ENCODE measurements around the gene ETFA. TPM values are rescaled to one million over a fixed set of nuclear protein-coding genes. Genes with fewer than 3 reads are reported as not detected.

ETFA gene
- polyA plus RNA-seq, 2 of the 4 experiments (the other 2 are of a cell fraction): 243 to 412 TPM

DNA sequence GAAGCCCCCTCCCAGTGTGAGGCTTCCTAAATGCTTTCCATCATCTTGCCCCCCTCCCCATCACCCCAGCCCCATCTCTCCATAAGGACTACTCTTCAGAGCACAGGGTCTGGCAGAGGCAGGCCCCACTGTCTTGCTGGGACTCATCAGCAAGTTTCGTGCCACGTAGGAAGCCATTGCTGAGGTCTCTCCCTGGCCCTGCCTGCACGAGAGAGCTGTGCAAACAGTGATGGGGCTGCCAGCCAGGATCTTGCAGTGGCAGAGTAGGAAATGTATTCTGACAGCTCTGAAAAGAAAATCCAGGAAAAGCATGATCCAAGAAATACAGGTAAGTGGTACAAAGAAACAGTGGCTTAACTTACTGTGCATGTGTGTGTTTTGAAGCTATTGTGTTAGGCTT is 47.9 kb upstream of the ETFA start:
- no peak for ATAC-seq
- ChIA-PET CTCF (no interaction called here), POLR2A (no interaction called here)

DNA sequence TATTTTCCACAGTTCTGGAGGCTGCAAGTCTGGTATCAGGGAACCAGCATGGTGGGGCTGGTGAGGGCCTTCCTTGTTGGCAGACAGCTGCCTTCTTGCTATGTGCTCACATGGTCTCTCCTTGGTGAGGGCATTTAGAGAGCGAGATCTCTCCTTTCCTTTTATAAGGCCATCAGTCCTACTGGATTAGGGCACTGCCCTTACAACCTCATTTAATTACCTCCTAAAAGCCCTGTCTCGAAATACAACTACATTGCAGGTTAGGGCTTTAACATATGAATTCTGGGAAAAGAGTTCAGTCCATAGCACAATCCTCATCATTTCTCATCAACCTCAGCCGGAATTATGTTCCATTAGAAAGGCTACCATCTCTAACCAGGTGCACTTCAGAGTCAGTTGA is 47.2 kb upstream of the ETFA start:
- CTCF ChIA-PET: no interaction called here
- no peaks in the 10 kb centered on the region for H3K4me1 ChIP-seq
- 80% methylated on average over 3 of the region's 3 CpGs for WGBS (ENCODE audit: missing lambda C conversion rate)
- H3K4me2 ChIP-seq: no peak overlapping the region
- H3K4me3 ChIP-seq: no peak overlapping the region
- no peak overlapping the region for H3K27ac ChIP-seq
- TF ChIP-seq NPAS2 (CRISPR knock-in tag; IDR thresholded peaks at IDR 0.05; ENCODE audit: borderline replicate concordance): no peak
- TF ChIP-seq, protein P1, sequence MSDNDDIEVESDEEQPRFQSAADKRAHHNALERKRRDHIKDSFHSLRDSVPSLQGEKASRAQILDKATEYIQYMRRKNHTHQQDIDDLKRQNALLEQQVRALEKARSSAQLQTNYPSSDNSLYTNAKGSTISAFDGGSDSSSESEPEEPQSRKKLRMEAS (IDR thresholded peaks at IDR 0.05): no peak
- TF ChIP-seq SMC3 (IDR thresholded peaks at IDR 0.05): no peak
- TF ChIP-seq ZSCAN20 (CRISPR knock-in tag; IDR thresholded peaks at IDR 0.05): no peak
- TF ChIP-seq SREBF2 (IDR thresholded peaks at IDR 0.05): no peak
- TF ChIP-seq, protein P2, sequence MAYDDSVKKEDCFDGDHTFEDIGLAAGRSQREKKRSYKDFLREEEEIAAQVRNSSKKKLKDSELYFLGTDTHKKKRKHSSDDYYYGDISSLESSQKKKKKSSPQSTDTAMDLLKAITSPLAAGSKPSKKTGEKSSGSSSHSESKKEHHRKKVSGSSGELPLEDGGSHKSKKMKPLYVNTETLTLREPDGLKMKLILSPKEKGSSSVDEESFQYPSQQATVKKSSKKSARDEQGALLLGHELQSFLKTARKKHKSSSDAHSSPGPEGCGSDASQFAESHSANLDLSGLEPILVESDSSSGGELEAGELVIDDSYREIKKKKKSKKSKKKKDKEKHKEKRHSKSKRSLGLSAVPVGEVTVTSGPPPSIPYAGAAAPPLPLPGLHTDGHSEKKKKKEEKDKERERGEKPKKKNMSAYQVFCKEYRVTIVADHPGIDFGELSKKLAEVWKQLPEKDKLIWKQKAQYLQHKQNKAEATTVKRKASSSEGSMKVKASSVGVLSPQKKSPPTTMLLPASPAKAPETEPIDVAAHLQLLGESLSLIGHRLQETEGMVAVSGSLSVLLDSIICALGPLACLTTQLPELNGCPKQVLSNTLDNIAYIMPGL (CRISPR knock-in tag; IDR thresholded peaks at IDR 0.05; ENCODE audit: borderline replicate concordance): no peak
- TF ChIP-seq, protein P3, sequence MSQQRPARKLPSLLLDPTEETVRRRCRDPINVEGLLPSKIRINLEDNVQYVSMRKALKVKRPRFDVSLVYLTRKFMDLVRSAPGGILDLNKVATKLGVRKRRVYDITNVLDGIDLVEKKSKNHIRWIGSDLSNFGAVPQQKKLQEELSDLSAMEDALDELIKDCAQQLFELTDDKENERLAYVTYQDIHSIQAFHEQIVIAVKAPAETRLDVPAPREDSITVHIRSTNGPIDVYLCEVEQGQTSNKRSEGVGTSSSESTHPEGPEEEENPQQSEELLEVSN (IDR thresholded peaks at IDR 0.05; ENCODE audit: borderline replicate concordance, low read depth): no peak
- no peak for TF ChIP-seq ZC3H11A (IDR thresholded peaks at IDR 0.05)
- no peak for TF ChIP-seq EHF (CRISPR knock-in tag; IDR thresholded peaks at IDR 0.05)
- no peak for TF ChIP-seq ESRRA (IDR thresholded peaks at IDR 0.05; ENCODE audit: borderline replicate concordance, low read length)
- ATAC-seq (no peak), DNase-seq (ENCODE audit: low read depth in 1 of 2, low spot score in 1 of 2) (no peak), FAIRE-seq (no peak)
- POLR2A ChIA-PET: no interaction called here
- H3K9me3 ChIP-seq: no peaks in the 10 kb centered on the region

More for the DNA sequence above, 47.9 kb upstream of the ETFA start:
- Histone ChIP-seq H3K9me3 (no peaks in the 10 kb centered on the region), H3K4me3 (no peak overlapping the region), H3K4me2 (no peak overlapping the region), H3K4me1 (no peaks in the 10 kb centered on the region), H3K27ac (no peak overlapping the region)
- TF ChIP-seq NR3C1 (IDR thresholded peaks at IDR 0.05) (no peak), RFX5 (IDR thresholded peaks at IDR 0.05) (no peak), RARB (CRISPR knock-in tag; IDR thresholded peaks at IDR 0.05) (no peak), EP300 (IDR thresholded peaks at IDR 0.05) (no peak), BHLHE40 (IDR thresholded peaks at IDR 0.05; ENCODE audit: low read depth, low read length) (no peak), FOSL2 (IDR thresholded peaks at IDR 0.05) (no peak), FOSL2 (CRISPR knock-in tag; IDR thresholded peaks at IDR 0.05) (no peak), ZFP36 (IDR thresholded peaks at IDR 0.05; ENCODE audit: borderline replicate concordance, partially characterized antibody) (no peak), EHMT2 (IDR thresholded peaks at IDR 0.05; ENCODE audit: low read depth) (no peak), ZSCAN20 (CRISPR knock-in tag; IDR thresholded peaks at IDR 0.05) (no peak), JUNB (IDR thresholded peaks at IDR 0.05) (no peak)
- TF ChIP-seq, protein P4, sequence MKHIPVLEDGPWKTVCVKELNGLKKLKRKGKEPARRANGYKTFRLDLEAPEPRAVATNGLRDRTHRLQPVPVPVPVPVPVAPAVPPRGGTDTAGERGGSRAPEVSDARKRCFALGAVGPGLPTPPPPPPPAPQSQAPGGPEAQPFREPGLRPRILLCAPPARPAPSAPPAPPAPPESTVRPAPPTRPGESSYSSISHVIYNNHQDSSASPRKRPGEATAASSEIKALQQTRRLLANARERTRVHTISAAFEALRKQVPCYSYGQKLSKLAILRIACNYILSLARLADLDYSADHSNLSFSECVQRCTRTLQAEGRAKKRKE (CRISPR knock-in tag; IDR thresholded peaks at IDR 0.05; ENCODE audit: low read depth): no peak
- DNase-seq (ENCODE audit: low read depth in 1 of 2, low spot score in 1 of 2): no peak
- 73% methylated on average over 2 of the region's 3 CpGs for WGBS (ENCODE audit: missing lambda C conversion rate)
- no peak for FAIRE-seq

DNA sequence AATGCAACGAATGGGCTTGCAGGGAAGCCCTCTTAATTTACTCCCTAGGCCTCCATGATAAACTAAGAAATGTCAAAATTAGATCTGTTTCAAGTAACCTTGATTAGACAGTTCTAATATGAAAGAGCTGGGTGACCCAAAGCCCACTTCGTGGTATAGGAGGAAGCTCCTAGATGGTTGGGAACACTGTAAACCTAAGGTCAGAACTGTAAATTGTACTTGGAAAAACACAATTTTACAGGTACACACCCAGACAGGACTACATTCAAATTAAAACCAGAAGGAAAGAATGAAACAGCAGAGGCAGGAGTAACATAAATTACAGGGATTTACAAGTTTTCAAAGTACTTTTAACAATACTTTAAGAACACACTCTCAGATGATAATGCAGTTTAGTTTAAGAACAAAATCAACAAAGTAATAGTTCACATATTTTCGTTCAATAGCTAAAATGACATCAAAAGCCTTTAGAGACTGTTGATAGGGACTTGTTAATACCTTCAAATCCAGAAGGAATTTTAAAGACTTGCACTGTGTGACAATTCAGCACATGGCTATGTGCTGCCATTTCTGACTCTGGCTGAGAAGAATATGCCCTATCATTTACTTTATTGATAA is 43.7 kb upstream of the ETFA start:
- TF ChIP-seq RCOR1 (IDR thresholded peaks at IDR 0.05; ENCODE audit: low read depth, low read length) (no peak), EP300 (IDR thresholded peaks at IDR 0.05) (no peak), TP53 (CRISPR knock-in tag; IDR thresholded peaks at IDR 0.05) (no peak), RAD21 (conservative IDR thresholded peaks at IDR 0.05 in 1 of 2, IDR thresholded peaks at IDR 0.05 in 1 of 2) (no peak), BHLHE40 (IDR thresholded peaks at IDR 0.05; ENCODE audit: low read depth, low read length) (no peak), RFX5 (IDR thresholded peaks at IDR 0.05) (no peak), ZSCAN20 (CRISPR knock-in tag; IDR thresholded peaks at IDR 0.05) (no peak), CHD2 (IDR thresholded peaks at IDR 0.05; ENCODE audit: low read length, partially characterized antibody) (no peak)
- TF ChIP-seq, protein P5, sequence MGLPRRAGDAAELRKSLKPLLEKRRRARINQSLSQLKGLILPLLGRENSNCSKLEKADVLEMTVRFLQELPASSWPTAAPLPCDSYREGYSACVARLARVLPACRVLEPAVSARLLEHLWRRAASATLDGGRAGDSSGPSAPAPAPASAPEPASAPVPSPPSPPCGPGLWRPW (IDR thresholded peaks at IDR 0.05): no peak
- TF ChIP-seq, protein P2 (CRISPR knock-in tag; IDR thresholded peaks at IDR 0.05; ENCODE audit: borderline replicate concordance): no peak
- DNase-seq (ENCODE audit: low read depth in 1 of 2, low spot score in 1 of 2): no peak
- Histone ChIP-seq H3K4me3 (no peak overlapping the region), H3K4me1 (peaks cover under 1% of the 10 kb centered on the region; the same call in 1 of the 3 replicates), H3K4me2 (no peak overlapping the region), H3K9me3 (no peaks in the 10 kb centered on the region), H3K27ac (no peak overlapping the region)
- FAIRE-seq: peak; percentile 82
- WGBS (ENCODE audit: missing lambda C conversion rate): 40% methylated on average over 3 of the region's 3 CpGs
- ChIA-PET POLR2A (no interaction called here), CTCF (interaction anchor here (0.6 to 1.6 kb wide), 3 partner anchors 20 to 66 kb away, joined by 3 read pairs; no protein-coding TSS in a partner anchor)
- no peak for ATAC-seq

Measured in A549 (cell line).